ENCODE measurements around the gene C14orf132. TPM values are rescaled to one million over a fixed set of nuclear protein-coding genes. Genes with fewer than 3 reads are reported as not detected.

The C14orf132 gene
- total RNA-seq, 1 donor from 2014 or later, result 38.2 TPM

- H3K4me3 Mint-ChIP-seq, result no peak overlapping the region
- no peak for DNase-seq (ENCODE audit: low read depth, low spot score)
- H3K9me3 Mint-ChIP-seq, result peaks cover 10% of the 10 kb centered on the region
- peaks cover 39% of the 10 kb centered on the region for H3K4me1 Mint-ChIP-seq
- no peak for TF ChIP-seq CTCF (conservative IDR thresholded peaks at IDR 0.05)
- peaks cover 5% of the 10 kb centered on the region for H3K36me3 Mint-ChIP-seq (ENCODE audit: low read depth)
- no peaks in the 10 kb centered on the region for H3K27me3 Mint-ChIP-seq (ENCODE audit: low read depth)
- H3K27ac Mint-ChIP-seq (ENCODE audit: unreplicated experiment), result no peak overlapping the region
Observed at GRCh38 chr14:96117960-96118359, 78.8 kb downstream of the C14orf132 start.

- no peaks in the 10 kb centered on the region for H3K27me3 Mint-ChIP-seq (ENCODE audit: low read depth)
- no peak for DNase-seq (ENCODE audit: low read depth, low spot score)
- H3K4me3 Mint-ChIP-seq, result no peak overlapping the region
- peaks cover 5% of the 10 kb centered on the region for H3K36me3 Mint-ChIP-seq (ENCODE audit: low read depth)
- H3K27ac Mint-ChIP-seq (ENCODE audit: unreplicated experiment), result no peak overlapping the region
- peaks cover 41% of the 10 kb centered on the region for H3K4me1 Mint-ChIP-seq
- TF ChIP-seq CTCF (conservative IDR thresholded peaks at IDR 0.05), result no peak
- H3K9me3 Mint-ChIP-seq, result peaks cover 10% of the 10 kb centered on the region
Observed at GRCh38 chr14:96118391-96118790, 79.2 kb downstream of the C14orf132 start.

GRCh38 chr14:96119947-96120346 lies 80.8 kb downstream of the C14orf132 start:
- Mint-ChIP-seq H3K36me3 (ENCODE audit: low read depth) (no peaks in the 10 kb centered on the region), H3K27me3 (ENCODE audit: low read depth) (no peaks in the 10 kb centered on the region), H3K9me3 (peaks cover 5% of the 10 kb centered on the region), H3K4me1 (peaks cover 41% of the 10 kb centered on the region), H3K4me3 (no peak overlapping the region), H3K27ac (ENCODE audit: unreplicated experiment) (no peak overlapping the region)
- no peak for TF ChIP-seq CTCF (conservative IDR thresholded peaks at IDR 0.05)
- no peak for DNase-seq (ENCODE audit: low read depth, low spot score)

- Mint-ChIP-seq H3K4me3 (no peak overlapping the region), H3K27me3 (ENCODE audit: low read depth) (no peaks in the 10 kb centered on the region), H3K36me3 (ENCODE audit: low read depth) (no peaks in the 10 kb centered on the region), H3K27ac (ENCODE audit: unreplicated experiment) (no peak overlapping the region), H3K4me1 (peaks cover 41% of the 10 kb centered on the region), H3K9me3 (peaks cover 5% of the 10 kb centered on the region)
- no peak for TF ChIP-seq CTCF (conservative IDR thresholded peaks at IDR 0.05)
- no peak for DNase-seq (ENCODE audit: low read depth, low spot score)
Observed at GRCh38 chr14:96120392-96120791, 81.2 kb downstream of the C14orf132 start.

- H3K27ac Mint-ChIP-seq (ENCODE audit: unreplicated experiment), result no peak overlapping the region
- H3K4me3 Mint-ChIP-seq, result no peak overlapping the region
- H3K36me3 Mint-ChIP-seq (ENCODE audit: low read depth), result no peaks in the 10 kb centered on the region
- DNase-seq (ENCODE audit: low read depth, low spot score), result no peak
- TF ChIP-seq CTCF (conservative IDR thresholded peaks at IDR 0.05), result no peak
- H3K4me1 Mint-ChIP-seq, result peaks cover 41% of the 10 kb centered on the region
- H3K9me3 Mint-ChIP-seq, result peaks cover 5% of the 10 kb centered on the region
- no peaks in the 10 kb centered on the region for H3K27me3 Mint-ChIP-seq (ENCODE audit: low read depth)
Observed at GRCh38 chr14:96120941-96121340, 81.8 kb downstream of the C14orf132 start.
